Vagina (tissue), 2 donors: Measurements from ENCODE around the gene MCCD1.

Experiments
- CTCF ChIP-seq, 3 experiments: fragments of 450-650 bp in 2 of 3; fragments of 200-600 bp in 1 of 3; sonication (generic) in 1 of 3; IDR thresholded peaks; one replicate each; pipeline ENCODE4 v1.5.1; 2017 to 2019; ENCODE audit warnings: antibody characterized with exemption in 3 of 3, mild to moderate bottlenecking in 2 of 3, moderate library complexity in 2 of 3
- POLR2A ChIP-seq, 2 donors: fragments of 450-650 bp; IDR thresholded peaks; one replicate each; pipeline ENCODE4 v1.6.1; 2017; ENCODE audit warnings: antibody characterized with exemption in 2 of 2, mild to moderate bottlenecking in 2 of 2, moderate library complexity in 2 of 2

GRCh38 chr6:31521835-31522234 is 6.9 kb upstream of the MCCD1 start:
- TF ChIP-seq CTCF (IDR thresholded peaks at IDR 0.05): no peak
- TF ChIP-seq POLR2A (IDR thresholded peaks at IDR 0.05): no peak
